NCI-H748 (cell line): ENCODE results near the gene MED8.

ENCODE experiments used
- DNase-seq: peaks from one replicate; lab custom pipeline; 2025; ENCODE audit not compliant: unreplicated experiment; lab: John Stamatoyannopoulos, UW

MED8 gene

DNA sequence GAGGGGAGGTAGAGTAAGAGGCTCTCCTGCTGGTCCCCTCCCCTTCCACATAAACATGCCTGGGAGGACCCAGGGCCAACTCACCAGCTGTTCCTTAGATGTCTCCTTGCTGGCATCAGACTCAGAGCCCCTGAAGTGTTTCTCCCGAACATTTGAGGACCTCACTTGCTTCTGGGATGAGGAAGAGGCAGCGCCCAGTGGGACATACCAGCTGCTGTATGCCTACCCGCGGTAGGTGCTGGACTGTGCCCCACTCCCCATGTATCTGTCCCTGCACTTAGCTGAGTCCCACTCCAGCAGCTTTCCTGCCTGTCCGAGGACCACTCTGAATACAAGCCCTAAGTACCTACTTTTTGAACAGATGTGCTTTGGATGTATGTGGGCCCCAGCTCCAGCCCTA, 51.6 kb downstream of the MED8 start:
- no peak for DNase-seq

DNA sequence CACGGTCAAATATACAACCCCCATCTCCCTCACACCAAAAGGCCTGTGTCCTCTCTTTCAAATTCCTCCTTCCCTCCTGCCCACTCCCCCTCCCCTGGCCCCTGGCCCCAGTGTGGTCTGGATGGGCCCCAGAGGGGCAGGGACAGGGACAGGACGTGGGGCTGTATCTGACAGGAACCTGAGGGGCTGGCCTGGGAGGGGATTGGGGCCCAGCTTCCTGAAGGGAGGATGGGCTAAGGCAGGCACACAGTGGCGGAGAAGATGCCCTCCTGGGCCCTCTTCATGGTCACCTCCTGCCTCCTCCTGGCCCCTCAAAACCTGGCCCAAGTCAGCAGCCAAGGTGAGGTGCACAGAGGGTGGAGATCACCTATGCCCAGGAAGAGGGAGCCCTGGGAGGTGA, 52.0 kb downstream of the MED8 start, which contains the start of gene MPL:
Gene MPL (plus strand): TSS at position 231 of the 400 bp plus-strand sequence. CDS start 31 bp downstream, at position 262.
- DNase-seq, result no peak

DNA sequence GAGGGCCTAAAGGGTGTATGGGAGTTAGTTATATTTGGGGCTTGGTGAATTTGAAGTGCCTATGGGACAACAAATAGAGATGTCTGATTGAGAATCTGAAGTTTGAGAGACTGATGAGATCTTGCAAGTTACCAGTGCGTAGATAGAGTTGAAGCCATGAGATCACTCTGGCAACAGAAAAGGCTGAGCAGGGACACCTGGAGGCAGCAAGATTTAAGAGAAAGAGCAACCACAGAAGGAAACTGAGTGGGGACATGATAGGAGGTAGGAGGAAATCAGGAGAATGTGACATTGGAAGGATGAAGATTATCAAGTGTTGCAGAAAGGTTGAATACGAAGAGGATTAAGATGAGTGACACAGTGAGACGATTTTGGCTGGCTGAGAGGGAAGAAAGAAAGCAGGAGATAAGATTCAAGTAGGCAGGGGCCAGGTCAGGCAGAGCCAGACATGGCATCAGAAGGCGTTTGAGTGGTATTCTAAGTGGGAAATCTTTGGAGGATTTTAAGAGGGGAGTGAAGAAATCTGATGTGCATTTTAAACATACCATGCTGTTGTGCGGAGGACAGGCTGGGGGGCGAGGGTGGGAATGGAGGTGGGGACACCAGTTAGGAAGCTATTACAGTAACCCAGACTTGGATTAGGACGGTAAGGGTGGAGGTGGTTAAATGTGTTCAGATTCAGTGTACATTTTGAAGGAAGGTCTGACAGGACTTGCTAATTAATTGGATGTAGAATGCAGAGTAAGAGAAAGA, 55.0 kb downstream of the MED8 start:
- no peak for DNase-seq
